Epithelial cell of esophagus (primary cell): ENCODE results near the gene ATP11A.
"Not testable (repeated sequence)": the region's sequence is repeated elsewhere in the genome, so short reads cannot be mapped to it uniquely, and the experiment has no call there.

ENCODE experiments used
- DNase-seq: peaks from one replicate; pipeline ENCODE4 v3.0.0; 2010; ENCODE audit warnings: low read depth
- H3K4me3 ChIP-seq: 2 replicates; pipeline ENCODE4 v1.5.1; 2011; ENCODE audit warnings: mild to moderate bottlenecking, low read length, control low read depth
- CTCF ChIP-seq: IDR thresholded peaks from 2 replicates; pipeline ENCODE4 v1.5.1; 2011; ENCODE audit warnings: low read depth, mild to moderate bottlenecking, low read length, control low read depth, inconsistent platforms; ENCODE audit not compliant: insufficient read depth; ENCODE audit errors: missing control alignments

Gene ATP11A

GRCh38 chr13:112671359-112671758 is 18.5 kb upstream of the ATP11A start:
- no peak for DNase-seq
- TF ChIP-seq CTCF: no peak
- no peak overlapping the region for H3K4me3 ChIP-seq

GRCh38 chr13:112672651-112673284 is 17.1 kb upstream of the ATP11A start:
- no peak for TF ChIP-seq CTCF
- no peak for DNase-seq

GRCh38 chr13:112674412-112675365 is 15.1 kb upstream of the ATP11A start:
- no peak for DNase-seq
- no peak overlapping the region for H3K4me3 ChIP-seq
- TF ChIP-seq CTCF: no peak

More at GRCh38 chr13:112672651-112673284, 17.1 kb upstream of the ATP11A start:
- no peak overlapping the region for H3K4me3 ChIP-seq

GRCh38 chr13:112675366-112675756 is 14.5 kb upstream of the ATP11A start:
- no peak for DNase-seq
- no peak for TF ChIP-seq CTCF
- H3K4me3 ChIP-seq: no peak overlapping the region

- DNase-seq, H3K4me3 ChIP-seq: not testable (repeated sequence)
Measured at GRCh38 chr13:112677421-112677962, 12.3 kb upstream of the ATP11A start.

GRCh38 chr13:112679381-112679780 is 10.5 kb upstream of the ATP11A start:
- no peak for DNase-seq
- H3K4me3 ChIP-seq: no peak overlapping the region
- TF ChIP-seq CTCF: no peak

- DNase-seq: no peak
- H3K4me3 ChIP-seq: no peak overlapping the region
- TF ChIP-seq CTCF: no peak
Measured at GRCh38 chr13:112679932-112680677, 9.7 kb upstream of the ATP11A start.
